A549 (cell line): ENCODE data around the gene TTC7B.

Source experiments
- CTCF ChIP-seq: fragments of >200 bp; sonication (Bioruptor Twin); formaldehyde crosslinking; IDR thresholded peaks from 3 replicates; pipeline ENCODE4 v1.5.1; 2016
- HOXB13 ChIP-seq: fragments of 250-450 bp; sonication (Bioruptor Pico); IDR thresholded peaks from 2 replicates; pipeline ENCODE4 v1.5.0; 2020; ENCODE audit warnings: low read depth, mild to moderate bottlenecking, moderate library complexity
- MAFK ChIP-seq: fragments of 450-650 bp; IDR thresholded peaks from 2 replicates; pipeline ENCODE4 v1.6.1; 2014; ENCODE audit not compliant: partially characterized antibody
- PBX3 ChIP-seq: IDR thresholded peaks from 2 replicates; pipeline ENCODE4 v1.6.1; 2012
- POLR2A ChIP-seq: IDR thresholded peaks from 2 replicates; pipeline ENCODE4 v1.6.1; 2012; ENCODE audit warnings: mild to moderate bottlenecking, low read length
- RAD21 ChIP-seq, 2 experiments: fragments of >200 bp in 1 of 2; sonication (Bioruptor Twin) in 1 of 2; formaldehyde crosslinking in 1 of 2; IDR thresholded peaks in 1 of 2; conservative IDR thresholded peaks in 1 of 2; 2 replicates in 1 of 2; 3 replicates in 1 of 2; pipeline ENCODE4 v1.6.1; 2012 to 2018; ENCODE audit warnings: inconsistent platforms in 1 of 2
- REST ChIP-seq: fragments of 200-600 bp; sonication (generic); IDR thresholded peaks from 2 replicates; pipeline ENCODE4 v1.6.1; 2016; ENCODE audit warnings: antibody characterized with exemption, mild to moderate bottlenecking, moderate library complexity

DNA sequence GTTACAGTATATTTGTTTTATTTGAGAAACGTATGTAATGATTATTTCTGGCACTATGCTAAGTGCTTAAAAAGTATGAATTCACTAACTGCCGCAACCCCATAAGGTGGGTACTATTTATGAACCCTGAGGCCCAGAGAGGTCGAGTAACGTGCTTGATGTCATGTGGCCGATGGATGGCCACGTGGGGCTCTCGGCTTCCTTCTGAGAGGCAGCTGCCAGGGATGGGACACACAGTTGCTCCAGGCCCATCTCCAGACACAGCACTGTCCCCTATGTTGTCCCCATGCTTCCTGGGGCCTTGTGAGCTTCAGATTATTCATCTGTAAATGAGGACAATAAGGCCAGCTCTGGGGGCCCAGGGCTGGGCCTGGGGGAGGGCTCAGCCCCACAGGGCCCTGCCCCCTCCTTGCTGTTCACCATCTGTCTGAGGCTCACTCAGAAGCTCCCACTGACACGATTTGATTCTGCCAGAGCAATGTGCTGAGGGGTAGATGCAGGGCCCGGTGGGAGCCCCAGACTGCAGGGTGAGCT is 304.4 kb downstream of the TTC7B start:
- TF ChIP-seq CTCF = no peak
- no peak for TF ChIP-seq HOXB13 (CRISPR knock-in tag)
- TF ChIP-seq RAD21 (conservative IDR thresholded peaks at IDR 0.05 in 1 of 2, IDR thresholded peaks at IDR 0.05 in 1 of 2) = no peak
- TF ChIP-seq MAFK = no peak
- TF ChIP-seq POLR2A = no peak
- no peak for TF ChIP-seq PBX3
- TF ChIP-seq REST = no peak
